SK-N-SH (cell line): Measurements from ENCODE around the gene MGLL. TPM values are rescaled to one million over a fixed set of nuclear protein-coding genes. Genes with fewer than 3 reads are reported as not detected.

Experiments
- CTCF ChIA-PET: fragments of 300-600, 350-600 bp; formaldehyde crosslinking; extraction: SDS; loops from one replicate; lab custom pipeline; 2021; lab: Yijun Ruan, JAX
- POLR2A ChIA-PET: fragments of 350-600 bp; sonication (Branson Sonifier 250); formaldehyde crosslinking; extraction: SDS; loops from one replicate; lab custom pipeline; 2020; ENCODE audit warnings: antibody characterized with exemption, inconsistent platforms; lab: Yijun Ruan, JAX
- DNase-seq: peaks from one replicate; pipeline ENCODE4 v3.0.0; 2012
- H2AFZ ChIP-seq: fragments of 200-600 bp; sonication (generic); 2 replicates; pipeline ENCODE4 v1.8.1; 2016; ENCODE audit warnings: antibody characterized with exemption, mild to moderate bottlenecking, low read depth
- H3F3A ChIP-seq: fragments of 200-600 bp; sonication (generic); replicated peaks from 2 replicates; pipeline ENCODE3; 2016; ENCODE audit warnings: antibody characterized with exemption, mild to moderate bottlenecking; ENCODE audit not compliant: insufficient read depth
- H3K27ac ChIP-seq, 2 experiments: fragments of 200-500 bp in 1 of 2; fragments of 200-600 bp in 1 of 2; sonication (Bioruptor generic) in 1 of 2; sonication (generic), shearing (Covaris generic) in 1 of 2; 2 replicates each; pipeline versions ENCODE4 v1.5.1 to v1.6.1; 2014 to 2016; ENCODE audit warnings: low read depth in 2 of 2, inconsistent platforms in 1 of 2, low read length in 1 of 2, mild to moderate bottlenecking in 1 of 2, mixed read lengths in 1 of 2
- H3K27me3 ChIP-seq: fragments of 200-600 bp; sonication (generic), shearing (Covaris generic); 2 replicates; pipeline ENCODE4 v1.6.1; 2016; ENCODE audit warnings: mixed run types; ENCODE audit not compliant: insufficient read depth
- H3K36me3 ChIP-seq, 2 experiments: fragments of 200-500 bp in 1 of 2; fragments of 200-600 bp in 1 of 2; sonication (Bioruptor generic) in 1 of 2; sonication (generic) in 1 of 2; replicated peaks in 1 of 2; 2 replicates each; pipeline versions ENCODE3 to v1.5.1; 2014 to 2016; ENCODE audit warnings: low read length in 1 of 2, mild to moderate bottlenecking in 1 of 2; ENCODE audit not compliant: insufficient read depth in 2 of 2, control insufficient read depth in 1 of 2
- H3K4me1 ChIP-seq, 2 experiments: fragments of 200-500 bp in 1 of 2; fragments of 200-600 bp in 1 of 2; sonication (Bioruptor generic) in 1 of 2; sonication (generic), shearing (Covaris generic) in 1 of 2; 2 replicates each; pipeline versions ENCODE4 v1.5.1 to v1.6.1; 2014 to 2016; ENCODE audit warnings: low read depth in 1 of 2, low read length in 1 of 2, mixed run types in 1 of 2; ENCODE audit not compliant: insufficient read depth in 2 of 2, control insufficient read depth in 1 of 2
- H3K4me2 ChIP-seq: fragments of 200-600 bp; sonication (generic), shearing (Covaris generic); 2 replicates; pipeline ENCODE4 v1.6.1; 2017; ENCODE audit warnings: mixed run types
- H3K4me3 ChIP-seq, 2 experiments: fragments of 200-500 bp in 1 of 2; fragments of 200-600 bp in 1 of 2; sonication (Bioruptor generic) in 1 of 2; sonication (generic), shearing (Covaris generic) in 1 of 2; 2 replicates each; pipeline versions ENCODE4 v1.5.1 to v1.8.1; 2014 to 2016; ENCODE audit warnings: low read depth in 2 of 2, inconsistent platforms in 1 of 2, low read length in 1 of 2, mild to moderate bottlenecking in 1 of 2, mixed read lengths in 1 of 2, moderate library complexity in 1 of 2
- H3K79me2 ChIP-seq: fragments of 200-600 bp; sonication (generic); 2 replicates; pipeline ENCODE4 v1.8.1; 2017; ENCODE audit warnings: mild to moderate bottlenecking; ENCODE audit not compliant: insufficient read depth
- H3K9ac ChIP-seq: fragments of 200-600 bp; sonication (generic); 2 replicates; pipeline ENCODE4 v1.6.1; 2017; ENCODE audit warnings: mixed run types
- H3K9me2 ChIP-seq: fragments of 200-600 bp; sonication (generic); 2 replicates; pipeline ENCODE4 v1.6.1; 2017; ENCODE audit warnings: mixed run types
- H3K9me3 ChIP-seq: fragments of 200-600 bp; sonication (generic); 2 replicates; pipeline ENCODE4 v1.6.1; 2017; ENCODE audit warnings: mixed run types, mild to moderate bottlenecking, moderate library complexity
- H4K20me1 ChIP-seq: fragments of 200-600 bp; sonication (generic); 2 replicates; pipeline ENCODE4 v1.6.1; 2017; ENCODE audit warnings: mild to moderate bottlenecking, mixed run types; ENCODE audit not compliant: insufficient read depth
- FOSL2 ChIP-seq: IDR thresholded peaks from 2 replicates; pipeline ENCODE4 v1.4.0; 2012; ENCODE audit warnings: low read depth, mild to moderate bottlenecking, moderate library complexity, borderline replicate concordance
- IRF3 ChIP-seq: fragments of 150-350 bp; IDR thresholded peaks from 2 replicates; pipeline ENCODE4 v1.6.1; 2016; ENCODE audit warnings: mild to moderate bottlenecking, low read depth, low read length
- MEF2A ChIP-seq: IDR thresholded peaks from 2 replicates; pipeline ENCODE4 v1.4.0; 2012; ENCODE audit warnings: low read depth, borderline replicate concordance
- MXI1 ChIP-seq: IDR thresholded peaks from 2 replicates; pipeline ENCODE4 v1.6.1; 2012; ENCODE audit warnings: mild to moderate bottlenecking, low read depth, low read length, improper control_type of control experiment
- NFIC ChIP-seq: IDR thresholded peaks from 2 replicates; pipeline ENCODE4 v1.4.0; 2012; ENCODE audit warnings: borderline replicate concordance
- NRF1 ChIP-seq: IDR thresholded peaks from 2 replicates; pipeline ENCODE4 v1.6.1; 2012; ENCODE audit warnings: low read depth, mild to moderate bottlenecking, low read length
- RAD21 ChIP-seq: IDR thresholded peaks from 2 replicates; pipeline ENCODE4 v1.6.1; 2012; ENCODE audit warnings: mild to moderate bottlenecking, low read length
- RCOR1 ChIP-seq: fragments of 150-350 bp; IDR thresholded peaks from 2 replicates; pipeline ENCODE4 v1.6.1; 2017; ENCODE audit warnings: antibody characterized with exemption, low read length
- SMC3 ChIP-seq: IDR thresholded peaks from 2 replicates; pipeline ENCODE4 v1.6.1; 2012; ENCODE audit warnings: low read depth, low read length, improper control_type of control experiment
- TCF12 ChIP-seq: IDR thresholded peaks from 2 replicates; pipeline ENCODE4 v1.4.0; 2012
- YY1 ChIP-seq: IDR thresholded peaks from 2 replicates; pipeline ENCODE4 v1.4.0; 2012; ENCODE audit warnings: low read depth, mild to moderate bottlenecking
- WGBS: methylation state at CpG from one replicate; pipeline ENCODE4 v1.1.6; 2017; ENCODE audit warnings: low lambda C conversion rate; 5-methylcytosine and 5-hydroxymethylcytosine counted together
- polyA plus RNA-seq, 3 experiments: library from polyadenylated mRNA; depleted of rRNA; stranded (reverse); fragments of >200 nt; gene quantifications; 2 replicates each; pipeline ENCODE4 v1.2.3, GENCODE V29; 2012

The MGLL gene
- polyA plus RNA-seq, 1 of the 3 experiments (the other 2 are of a cell fraction) = 2.2 TPM

- Histone ChIP-seq H3K4me1 (peaks cover 14 to 34% of the 10 kb centered on the region in 2 experiments; a peak in 3 of 4 replicates), H3K27ac (no peak overlapping the region), H2AFZ (no peak overlapping the region), H3K79me2 (no peaks in the 10 kb centered on the region), H3K4me3 (no peak overlapping the region), H4K20me1 (no peaks in the 10 kb centered on the region), H3K36me3 (no peaks in the 10 kb centered on the region), H3F3A (peaks cover 8% of the 10 kb centered on the region), H3K9ac (no peak overlapping the region)
- ChIA-PET CTCF (no interaction called here), POLR2A (no interaction called here)
- TF ChIP-seq RAD21 (no peak), NRF1 (no peak), SMC3 (no peak), YY1 (no peak), IRF3 (no peak), MEF2A (no peak), MXI1 (no peak), FOSL2 (no peak), NFIC (no peak), TCF12 (no peak), RCOR1 (no peak)
- TF ChIP-seq, all 33 proteins: peak for 0
- Histone ChIP-seq H3K9me3 (no peaks in the 10 kb centered on the region), H3K4me2 (no peak overlapping the region), H3K27me3 (no peaks in the 10 kb centered on the region), H3K9me2 (no peaks in the 10 kb centered on the region)
- DNase-seq = no peak
- 95% methylated on average over 4 of the region's 4 CpGs for WGBS
These were observed 136.4 kb downstream of the MGLL start for GRCh38 chr3:127685708-127686511.

DNA sequence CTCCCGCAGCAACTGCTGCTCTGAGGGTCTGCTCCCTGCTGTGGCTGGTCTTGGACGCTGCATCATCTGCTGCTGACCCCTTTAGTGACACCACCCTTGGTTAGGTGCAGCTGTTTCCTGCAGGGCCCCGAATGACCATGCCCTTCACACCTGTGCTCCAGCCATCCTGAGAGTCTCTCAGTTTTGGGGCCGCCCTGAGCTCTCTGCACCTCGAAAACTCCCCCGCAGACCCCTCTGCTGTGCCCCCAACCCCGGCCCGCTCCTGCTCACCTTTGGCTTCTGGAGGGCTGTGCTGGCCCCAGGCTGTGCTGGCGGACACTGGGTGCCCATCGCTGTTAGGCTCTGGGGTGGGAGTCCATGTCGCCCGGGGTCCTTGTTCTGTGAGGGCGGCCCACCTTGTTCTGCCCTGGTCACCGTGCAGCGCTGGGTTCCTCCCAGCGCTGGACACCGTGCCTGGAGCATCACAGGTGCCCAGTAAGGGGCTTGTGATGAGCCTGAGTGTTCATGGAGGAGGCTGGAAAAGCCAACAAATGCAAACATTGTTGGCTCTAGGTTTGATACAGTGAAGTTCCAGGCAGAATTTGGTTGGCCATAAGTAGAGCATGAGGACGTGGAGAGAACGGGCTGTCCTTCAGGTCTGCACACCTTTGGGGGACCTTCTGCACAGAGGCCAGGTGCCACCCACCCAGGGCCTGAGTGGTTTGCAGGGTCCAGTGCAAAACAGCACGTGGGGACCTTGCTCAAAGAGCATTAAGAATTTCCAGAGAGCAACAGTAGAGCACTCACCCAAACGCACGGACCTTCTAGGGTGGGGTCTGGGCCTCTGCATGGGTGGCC is 137.2 kb downstream of the MGLL start:
- POLR2A ChIA-PET = no interaction called here
- Histone ChIP-seq H3K4me3 (no peak overlapping the region), H3K9ac (no peak overlapping the region), H3K4me1 (peaks cover 6 to 26% of the 10 kb centered on the region in 2 experiments; a peak in 3 of 4 replicates), H3F3A (peaks cover 4% of the 10 kb centered on the region), H3K9me3 (no peaks in the 10 kb centered on the region), H3K9me2 (no peaks in the 10 kb centered on the region), H3K79me2 (no peaks in the 10 kb centered on the region), H3K36me3 (no peaks in the 10 kb centered on the region), H2AFZ (no peak overlapping the region), H3K4me2 (no peak overlapping the region), H3K27ac (no peak overlapping the region), H3K27me3 (no peaks in the 10 kb centered on the region), H4K20me1 (no peaks in the 10 kb centered on the region)
- DNase-seq = no peak
- CTCF ChIA-PET = interaction anchor here (1.0 to 2.8 kb wide), 3 partner anchors 11 to 448 kb away, joined by 4 to 10 read pairs (median 4); no protein-coding TSS in a partner anchor
- no peak for TF ChIP-seq TCF12
- 89% methylated on average over 14 of the region's 22 CpGs for WGBS
